GM12878 (cell line): ENCODE data around the gene TMEM94.

Experiments used
- BACH1 ChIP-seq: fragments of 450-650 bp; IDR thresholded peaks from 2 replicates; pipeline ENCODE4 v1.6.1; 2017; ENCODE audit warnings: mild to moderate bottlenecking, borderline replicate concordance
- CEBPB ChIP-seq, 2 experiments: fragments of 150-350 bp in 1 of 2; IDR thresholded peaks; 2 replicates each; pipeline ENCODE4 v1.6.1; 2012 to 2014; ENCODE audit warnings: low read depth in 2 of 2, low read length in 2 of 2, borderline replicate concordance in 1 of 2, inconsistent platforms in 1 of 2
- CTCF ChIP-seq, 3 experiments: IDR thresholded peaks in 2 of 3; conservative IDR thresholded peaks in 1 of 3; 2 replicates each; pipeline ENCODE4 v1.5.1; 2011; ENCODE audit warnings: low read depth in 3 of 3, low read length in 3 of 3, mild to moderate bottlenecking in 3 of 3, control low read depth in 2 of 3, moderate library complexity in 2 of 3, inconsistent platforms in 1 of 3, mixed read lengths in 1 of 3; ENCODE audit not compliant: control insufficient read depth in 2 of 3, insufficient read depth in 1 of 3; ENCODE audit errors: extremely low read depth in 1 of 3
- EZH2 ChIP-seq: IDR thresholded peaks from 2 replicates; pipeline ENCODE4 v1.6.1; 2012; ENCODE audit warnings: low read depth, mild to moderate bottlenecking, control low read depth, inconsistent platforms, low read length, borderline replicate concordance; ENCODE audit not compliant: control insufficient read depth
- FOXK2 ChIP-seq: fragments of 450-650 bp; IDR thresholded peaks from 2 replicates; pipeline ENCODE4 v1.6.1; 2017; ENCODE audit warnings: mild to moderate bottlenecking, moderate library complexity
- POLR2AphosphoS5 ChIP-seq: IDR thresholded peaks from 2 replicates; pipeline ENCODE4 v1.6.1; 2011; ENCODE audit warnings: mild to moderate bottlenecking, low read length, inconsistent platforms
- ZNF274 ChIP-seq: IDR thresholded peaks from one replicate; pipeline ENCODE4 v1.8.0; 2011; ENCODE audit not compliant: insufficient read length, insufficient read depth

- no peak for TF ChIP-seq EZH2
- no peak for TF ChIP-seq POLR2AphosphoS5
- TF ChIP-seq FOXK2, result no peak
- no peak for TF ChIP-seq BACH1
- TF ChIP-seq CTCF (IDR thresholded peaks at IDR 0.05 in 2 of 3, conservative IDR thresholded peaks at IDR 0.05 in 1 of 3; ENCODE audit: control insufficient read depth in 2 of 3, extremely low read depth in 1 of 3, insufficient read depth in 1 of 3, low read depth in 3 of 3, low read length in 3 of 3), result no peak
- TF ChIP-seq CEBPB (IDR thresholded peaks at IDR 0.05; ENCODE audit: borderline replicate concordance in 1 of 2, low read depth in 2 of 2, low read length in 2 of 2), result no peak
- TF ChIP-seq ZNF274, result no peak
These were observed 61.8 kb downstream of the TMEM94 start for GRCh38 chr17:75518201-75518600.
